Glutamatergic neuron (in vitro differentiated cells): ENCODE measurements around the gene PIK3R1. TPM values are rescaled to one million over a fixed set of nuclear protein-coding genes. Genes with fewer than 3 reads are reported as not detected.

Experiments
- DNase-seq: peaks from one replicate; pipeline ENCODE4 v3.0.0; 2022
- H3K27ac Mint-ChIP-seq: one replicate; pipeline ENCODE4 v1.8.0; 2020; ENCODE audit warnings: mild to moderate bottlenecking, mixed read lengths, inconsistent platforms; ENCODE audit not compliant: unreplicated experiment
- H3K27me3 Mint-ChIP-seq: one replicate; pipeline ENCODE4 v1.8.0; 2020; ENCODE audit warnings: mild to moderate bottlenecking, moderate library complexity, mixed read lengths, inconsistent platforms; ENCODE audit not compliant: unreplicated experiment
- H3K36me3 Mint-ChIP-seq: one replicate; pipeline ENCODE4 v1.8.0; 2020; ENCODE audit warnings: mild to moderate bottlenecking, mixed read lengths, inconsistent platforms; ENCODE audit not compliant: unreplicated experiment
- H3K4me1 Mint-ChIP-seq: one replicate; pipeline ENCODE4 v1.8.0; 2020; ENCODE audit warnings: mild to moderate bottlenecking, low read depth, mixed read lengths, inconsistent platforms; ENCODE audit not compliant: unreplicated experiment
- H3K4me3 Mint-ChIP-seq: one replicate; pipeline ENCODE4 v1.8.0; 2020; ENCODE audit warnings: mild to moderate bottlenecking, mixed read lengths, inconsistent platforms; ENCODE audit not compliant: unreplicated experiment
- H3K9me3 Mint-ChIP-seq: one replicate; pipeline ENCODE4 v1.8.0; 2020; ENCODE audit warnings: mild to moderate bottlenecking, moderate library complexity, mixed read lengths, inconsistent platforms; ENCODE audit not compliant: unreplicated experiment
- CTCF ChIP-seq: fragments of 200-600 bp; sonication (generic); IDR thresholded peaks from one replicate; pipeline ENCODE4 v1.5.0; 2021; ENCODE audit not compliant: partially characterized antibody, unreplicated experiment
- total RNA-seq: library from RNA; stranded (reverse); fragmentation: NEBNext Ultra II Directional; extraction: Animal tissue kit (Norgen Biotek cat#: 25700); gene quantifications from one replicate; pipeline ENCODE4 v1.2.1, GENCODE V29; 2021; ENCODE audit not compliant: unreplicated experiment

The PIK3R1 gene
- total RNA-seq, 1 donor from 2014 or later, result 49.4 TPM

GRCh38 chr5:68283766-68284165 is 68.2 kb downstream of the PIK3R1 start:
- H3K27me3 Mint-ChIP-seq, result no peaks in the 10 kb centered on the region
- no peak for TF ChIP-seq CTCF
- H3K36me3 Mint-ChIP-seq, result no peaks in the 10 kb centered on the region
- H3K4me3 Mint-ChIP-seq, result no peak overlapping the region
- H3K4me1 Mint-ChIP-seq, result peaks cover 26% of the 10 kb centered on the region
- DNase-seq, result no peak
- H3K9me3 Mint-ChIP-seq, result peaks cover 3% of the 10 kb centered on the region
- peak overlapping the region; percentile 22 for H3K27ac Mint-ChIP-seq

- no peaks in the 10 kb centered on the region for H3K36me3 Mint-ChIP-seq
- peaks cover 39% of the 10 kb centered on the region for H3K4me1 Mint-ChIP-seq
- no peak overlapping the region for H3K4me3 Mint-ChIP-seq
- peak overlapping the region; percentile 75 for H3K27ac Mint-ChIP-seq
- no peak for TF ChIP-seq CTCF
- H3K27me3 Mint-ChIP-seq, result no peaks in the 10 kb centered on the region
- peaks cover 5% of the 10 kb centered on the region for H3K9me3 Mint-ChIP-seq
- no peak for DNase-seq
Observed at GRCh38 chr5:68285075-68285840, 69.7 kb downstream of the PIK3R1 start.

- Mint-ChIP-seq H3K4me3 (peak overlapping the region; percentile 39), H3K27ac (peak overlapping the region; percentile 46), H3K9me3 (peaks cover 5% of the 10 kb centered on the region), H3K27me3 (no peaks in the 10 kb centered on the region), H3K4me1 (peaks cover 43% of the 10 kb centered on the region), H3K36me3 (no peaks in the 10 kb centered on the region)
- peak; percentile 84 for TF ChIP-seq CTCF
- no peak for DNase-seq
Observed at GRCh38 chr5:68285851-68286611, 70.5 kb downstream of the PIK3R1 start.

- DNase-seq, result no peak
- TF ChIP-seq CTCF, result no peak
- Mint-ChIP-seq H3K4me3 (peak overlapping the region; percentile 39), H3K4me1 (peaks cover 43% of the 10 kb centered on the region), H3K9me3 (peaks cover 5% of the 10 kb centered on the region), H3K36me3 (no peaks in the 10 kb centered on the region), H3K27me3 (no peaks in the 10 kb centered on the region), H3K27ac (peak overlapping the region; percentile 46)
Observed at GRCh38 chr5:68286612-68286912, 71.0 kb downstream of the PIK3R1 start.

GRCh38 chr5:68287631-68287975 is 72.0 kb downstream of the PIK3R1 start:
- H3K4me1 Mint-ChIP-seq, result peaks cover 43% of the 10 kb centered on the region
- no peaks in the 10 kb centered on the region for H3K27me3 Mint-ChIP-seq
- H3K36me3 Mint-ChIP-seq, result no peaks in the 10 kb centered on the region
- H3K9me3 Mint-ChIP-seq, result peaks cover 5% of the 10 kb centered on the region
- no peak for TF ChIP-seq CTCF
- H3K4me3 Mint-ChIP-seq, result peak overlapping the region; percentile 77
- peak overlapping the region; percentile 69 for H3K27ac Mint-ChIP-seq
- DNase-seq, result no peak
